ENCODE results near the gene MST1. TPM values are rescaled to one million over a fixed set of nuclear protein-coding genes. Genes with fewer than 3 reads are reported as not detected.

Gene MST1
- total and polyA plus RNA-seq, 8 donors: 12.5 to 59.7 (median 35.5) TPM

DNA sequence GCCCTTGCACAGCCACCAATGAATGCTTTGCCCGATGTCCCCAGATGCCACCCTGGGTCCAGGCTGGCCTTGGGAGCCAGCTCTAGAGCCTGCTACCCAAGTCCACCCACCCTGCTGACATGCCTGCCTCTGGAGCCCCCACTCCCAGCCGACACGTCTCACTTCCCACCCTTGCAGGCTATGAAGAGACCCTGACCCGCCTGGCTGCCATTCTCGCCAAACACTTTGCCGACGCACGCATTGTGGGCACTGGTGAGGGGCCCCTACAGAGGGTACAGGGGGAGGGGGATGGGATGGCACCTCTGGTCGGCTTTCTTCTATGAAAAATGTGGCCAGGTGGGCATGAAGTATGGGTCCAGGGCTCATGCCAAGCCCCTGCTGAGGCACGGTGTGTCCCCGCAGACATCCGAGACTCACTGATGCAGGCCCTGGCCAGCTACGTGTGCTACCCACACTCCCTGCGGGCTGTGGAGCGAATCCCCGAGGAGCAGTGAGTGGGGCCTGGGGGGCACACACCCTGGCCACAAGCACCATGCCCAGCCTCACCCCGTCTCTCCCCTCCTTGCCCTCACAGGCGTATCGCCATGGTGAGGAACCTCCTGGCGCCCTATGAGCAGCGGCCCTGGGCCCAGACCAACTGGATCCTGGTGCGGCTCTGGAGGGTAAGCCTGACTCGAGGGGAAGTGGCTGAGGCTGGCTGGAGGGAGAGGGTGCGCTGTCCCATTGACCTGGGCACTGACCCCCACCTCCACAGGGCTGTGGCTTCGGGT, 24.2 kb upstream of the MST1 start:
- H3K36me3 ChIP-seq: peaks cover 0 to 39% of the 10 kb centered on the region in 2 donors
- H3K4me1 ChIP-seq: peaks cover under 1 to 7% of the 10 kb centered on the region in 2 donors
- ATAC-seq: no peak
- no peak overlapping the region for H3K27ac ChIP-seq
- intact Hi-C loops (cut with DNase I): loop anchor here in 1 of 2 donors (10.0 kb wide), 1 partner anchor 121 kb away; no protein-coding TSS in a partner anchor
- H3K4me3 ChIP-seq: no peak overlapping the region
- TF ChIP-seq, protein P1, sequence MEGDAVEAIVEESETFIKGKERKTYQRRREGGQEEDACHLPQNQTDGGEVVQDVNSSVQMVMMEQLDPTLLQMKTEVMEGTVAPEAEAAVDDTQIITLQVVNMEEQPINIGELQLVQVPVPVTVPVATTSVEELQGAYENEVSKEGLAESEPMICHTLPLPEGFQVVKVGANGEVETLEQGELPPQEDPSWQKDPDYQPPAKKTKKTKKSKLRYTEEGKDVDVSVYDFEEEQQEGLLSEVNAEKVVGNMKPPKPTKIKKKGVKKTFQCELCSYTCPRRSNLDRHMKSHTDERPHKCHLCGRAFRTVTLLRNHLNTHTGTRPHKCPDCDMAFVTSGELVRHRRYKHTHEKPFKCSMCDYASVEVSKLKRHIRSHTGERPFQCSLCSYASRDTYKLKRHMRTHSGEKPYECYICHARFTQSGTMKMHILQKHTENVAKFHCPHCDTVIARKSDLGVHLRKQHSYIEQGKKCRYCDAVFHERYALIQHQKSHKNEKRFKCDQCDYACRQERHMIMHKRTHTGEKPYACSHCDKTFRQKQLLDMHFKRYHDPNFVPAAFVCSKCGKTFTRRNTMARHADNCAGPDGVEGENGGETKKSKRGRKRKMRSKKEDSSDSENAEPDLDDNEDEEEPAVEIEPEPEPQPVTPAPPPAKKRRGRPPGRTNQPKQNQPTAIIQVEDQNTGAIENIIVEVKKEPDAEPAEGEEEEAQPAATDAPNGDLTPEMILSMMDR (IDR thresholded peaks at IDR 0.05): no peak
- DNase-seq: peak in 1 of 4 donors; percentile 66
- no peaks in the 10 kb centered on the region for H3K9me3 ChIP-seq
- H3K27me3 ChIP-seq: no peaks in the 10 kb centered on the region

GRCh38 chr3:49712631-49713317, 23.5 kb upstream of the MST1 start:
- ATAC-seq (no peak), DNase-seq (peak in 1 of 4 donors; percentile 43)
- peaks cover 0 to 39% of the 10 kb centered on the region in 2 donors for H3K36me3 ChIP-seq
- H3K27ac ChIP-seq: no peak overlapping the region
- H3K4me1 ChIP-seq: no peaks in the 10 kb centered on the region
- no peaks in the 10 kb centered on the region for H3K27me3 ChIP-seq
- intact Hi-C loops (cut with DNase I): loop anchor here in 1 of 2 donors (10.0 kb wide), 1 partner anchor 122 kb away; no protein-coding TSS in a partner anchor
- H3K9me3 ChIP-seq: no peaks in the 10 kb centered on the region
- H3K4me3 ChIP-seq: no peak overlapping the region
- TF ChIP-seq, protein P1 (IDR thresholded peaks at IDR 0.05): no peak

- H3K4me3 ChIP-seq: no peak overlapping the region
- H3K36me3 ChIP-seq: peaks cover 0 to 38% of the 10 kb centered on the region in 2 donors
- TF ChIP-seq, protein P1 (IDR thresholded peaks at IDR 0.05): no peak
- DNase-seq (peak in 1 of 4 donors; percentile 46), ATAC-seq (no peak)
- no peaks in the 10 kb centered on the region for H3K27me3 ChIP-seq
- H3K9me3 ChIP-seq: no peaks in the 10 kb centered on the region
- no peaks in the 10 kb centered on the region for H3K4me1 ChIP-seq
- H3K27ac ChIP-seq: no peak overlapping the region
- intact Hi-C loops (cut with DNase I): loop anchor here in 1 of 2 donors (10.0 kb wide), 1 partner anchor 123 kb away; no protein-coding TSS in a partner anchor
These were observed 22.9 kb upstream of the MST1 start for GRCh38 chr3:49712166-49712565.

DNA sequence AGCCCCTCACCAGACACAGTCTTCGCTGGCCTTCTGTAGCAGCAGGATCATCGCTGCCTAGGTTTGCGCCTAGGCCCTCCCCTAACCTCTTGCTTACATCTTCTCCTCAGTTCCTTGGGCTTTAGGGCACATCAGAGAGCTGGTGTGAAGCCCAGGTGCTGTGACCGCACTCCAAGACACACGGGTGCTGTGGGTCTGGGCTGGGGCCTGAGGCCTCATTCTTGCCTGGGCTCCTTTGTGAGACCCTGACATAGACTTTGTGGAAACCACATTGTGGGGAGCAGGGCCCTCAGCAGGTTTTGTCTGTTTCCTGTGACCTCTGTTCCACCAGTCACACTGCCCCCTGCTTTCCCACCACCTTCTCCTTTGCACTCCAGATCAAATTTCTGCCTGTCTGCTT, 22.2 kb upstream of the MST1 start:
- Histone ChIP-seq H3K9me3 (no peaks in the 10 kb centered on the region), H3K4me3 (no peak overlapping the region), H3K36me3 (peaks cover 0 to 38% of the 10 kb centered on the region in 2 donors), H3K4me1 (no peaks in the 10 kb centered on the region), H3K27ac (no peak overlapping the region), H3K27me3 (no peaks in the 10 kb centered on the region)
- peak in 1 of 4 donors; percentile 24 for DNase-seq
- intact Hi-C loops (cut with DNase I): loop anchor here in 1 of 2 donors (10.0 kb wide), 1 partner anchor 123 kb away; no protein-coding TSS in a partner anchor
- no peak for ATAC-seq
- TF ChIP-seq, protein P1 (IDR thresholded peaks at IDR 0.05): no peak

- H3K27me3 ChIP-seq: no peaks in the 10 kb centered on the region
- DNase-seq (no peak), ATAC-seq (no peak)
- TF ChIP-seq, protein P1 (IDR thresholded peaks at IDR 0.05): no peak
- H3K4me1 ChIP-seq: no peaks in the 10 kb centered on the region
- peaks cover 0 to 42% of the 10 kb centered on the region in 2 donors for H3K36me3 ChIP-seq
- no peak overlapping the region for H3K27ac ChIP-seq
- no peak overlapping the region for H3K4me3 ChIP-seq
- intact Hi-C loops (cut with DNase I): loop anchor here in 1 of 2 donors (10.0 kb wide), 1 partner anchor 125 kb away; no protein-coding TSS in a partner anchor
- H3K9me3 ChIP-seq: no peaks in the 10 kb centered on the region
These were observed 20.6 kb upstream of the MST1 start for GRCh38 chr3:49709852-49710251.
